Panc1 (cell line): ENCODE measurements around the gene WNT11. TPM values are rescaled to one million over a fixed set of nuclear protein-coding genes. Genes with fewer than 3 reads are reported as not detected.

Experiments
- ATAC-seq: fragments of 200-7000 bp; cut with Tn5 transposase; 2 replicates; pipeline ENCODE4 v1.9.1; 2020; ENCODE audit warnings: mild to moderate bottlenecking, moderate library complexity
- BruUV-seq: library from RNA; stranded (reverse); fragments of 400-500 nt; replicated peaks from 2 replicates; lab custom pipeline; 2021; lab: Mats Ljungman, UMichigan
- CTCF ChIA-PET: fragments of 300-600 bp; sonication (Branson Sonifier 250); formaldehyde crosslinking; loops from one replicate; lab custom pipeline; 2022; ENCODE audit warnings: antibody characterized with exemption; lab: Charles Lee
- POLR2A ChIA-PET: fragments of 300-600 bp; sonication (Branson Sonifier 250); formaldehyde crosslinking; loops from one replicate; lab custom pipeline; 2022; ENCODE audit warnings: antibody characterized with exemption; lab: Charles Lee
- DNase-seq: peaks from one replicate; pipeline ENCODE4 v3.0.0-alpha.2; 2010; ENCODE audit warnings: low read depth, low spot score
- H3K27ac ChIP-seq: 2 replicates; pipeline ENCODE4 v1.5.1; 2011; ENCODE audit warnings: mild to moderate bottlenecking, low read length, inconsistent platforms
- H3K27me3 ChIP-seq: fragments of 200-500 bp; sonication (Bioruptor generic); 2 replicates; pipeline ENCODE4 v1.6.0; 2014; ENCODE audit warnings: low read length, inconsistent platforms; ENCODE audit not compliant: control insufficient read depth, insufficient read depth
- H3K36me3 ChIP-seq: fragments of 200-500 bp; sonication (Bioruptor generic); 2 replicates; pipeline ENCODE4 v1.5.1; 2014; ENCODE audit warnings: inconsistent platforms, mild to moderate bottlenecking, low read length, moderate library complexity; ENCODE audit not compliant: control insufficient read depth, insufficient read depth
- H3K4me1 ChIP-seq: 2 replicates; pipeline ENCODE4 v1.5.1; 2011; ENCODE audit warnings: inconsistent platforms, mild to moderate bottlenecking, low read length, moderate library complexity; ENCODE audit not compliant: control insufficient read depth, insufficient read depth
- H3K4me3 ChIP-seq, 2 experiments: 2 replicates each; pipeline ENCODE4 v1.5.1; 2011 to 2012; ENCODE audit warnings: low read depth in 2 of 2, low read length in 2 of 2, mild to moderate bottlenecking in 2 of 2, inconsistent platforms in 1 of 2, moderate library complexity in 1 of 2
- H3K9me3 ChIP-seq: fragments of 200-500 bp; sonication (Bioruptor generic); 2 replicates; pipeline ENCODE4 v1.5.1; 2014; ENCODE audit warnings: low read depth, mild to moderate bottlenecking, inconsistent platforms, low read length, moderate library complexity; ENCODE audit not compliant: control insufficient read depth, insufficient read depth
- POLR2AphosphoS5 ChIP-seq: IDR thresholded peaks from 2 replicates; pipeline ENCODE4 v1.6.1; 2012; ENCODE audit warnings: mild to moderate bottlenecking, low read depth, low read length, moderate library complexity
- SIN3A ChIP-seq: IDR thresholded peaks from 2 replicates; pipeline ENCODE4 v1.6.1; 2012; ENCODE audit warnings: low read depth, mild to moderate bottlenecking, low read length, moderate library complexity, borderline replicate concordance; ENCODE audit not compliant: insufficient read depth
- TCF7L2 ChIP-seq: IDR thresholded peaks from 2 replicates; pipeline ENCODE4 v1.6.1; 2011; ENCODE audit warnings: mild to moderate bottlenecking, low read depth, low read length, inconsistent platforms
- in situ Hi-C: cut with HindIII; loops from 2 replicates; pipeline ENCODE4 v1.10.0; 2016; ENCODE audit warnings: low sequenced_read_pairs, low pct_unique_long_range_greater_than_20kb
- intact Hi-C: fragments of 100-400 bp; cut with micrococcal nuclease; formaldehyde crosslinking; loops from one replicate; pipeline ENCODE4 v1.10.0; 2022; ENCODE audit not compliant: unreplicated experiment
- total RNA-seq: library from RNA; stranded (reverse); gene quantifications from one replicate; pipeline ENCODE4 v1.2.1, GENCODE V29; 2021; ENCODE audit not compliant: unreplicated experiment
- TF ChIP-seq, protein P1 (sequence below), 2 experiments: IDR thresholded peaks; 2 replicates each; pipeline ENCODE4 v1.6.1; 2011 to 2012; ENCODE audit warnings: low read depth in 2 of 2, control low read depth in 1 of 2, low read length in 1 of 2, mild to moderate bottlenecking in 1 of 2, moderate library complexity in 1 of 2; ENCODE audit not compliant: insufficient read depth in 1 of 2
- TF ChIP-seq, protein P2 (sequence below): fragments of 450-650 bp; IDR thresholded peaks from 2 replicates; pipeline ENCODE4 v1.5.1; 2017; ENCODE audit warnings: mild to moderate bottlenecking

Gene WNT11
- total RNA-seq, 1 experiment from 2014 or later = 1.1 TPM

DNA sequence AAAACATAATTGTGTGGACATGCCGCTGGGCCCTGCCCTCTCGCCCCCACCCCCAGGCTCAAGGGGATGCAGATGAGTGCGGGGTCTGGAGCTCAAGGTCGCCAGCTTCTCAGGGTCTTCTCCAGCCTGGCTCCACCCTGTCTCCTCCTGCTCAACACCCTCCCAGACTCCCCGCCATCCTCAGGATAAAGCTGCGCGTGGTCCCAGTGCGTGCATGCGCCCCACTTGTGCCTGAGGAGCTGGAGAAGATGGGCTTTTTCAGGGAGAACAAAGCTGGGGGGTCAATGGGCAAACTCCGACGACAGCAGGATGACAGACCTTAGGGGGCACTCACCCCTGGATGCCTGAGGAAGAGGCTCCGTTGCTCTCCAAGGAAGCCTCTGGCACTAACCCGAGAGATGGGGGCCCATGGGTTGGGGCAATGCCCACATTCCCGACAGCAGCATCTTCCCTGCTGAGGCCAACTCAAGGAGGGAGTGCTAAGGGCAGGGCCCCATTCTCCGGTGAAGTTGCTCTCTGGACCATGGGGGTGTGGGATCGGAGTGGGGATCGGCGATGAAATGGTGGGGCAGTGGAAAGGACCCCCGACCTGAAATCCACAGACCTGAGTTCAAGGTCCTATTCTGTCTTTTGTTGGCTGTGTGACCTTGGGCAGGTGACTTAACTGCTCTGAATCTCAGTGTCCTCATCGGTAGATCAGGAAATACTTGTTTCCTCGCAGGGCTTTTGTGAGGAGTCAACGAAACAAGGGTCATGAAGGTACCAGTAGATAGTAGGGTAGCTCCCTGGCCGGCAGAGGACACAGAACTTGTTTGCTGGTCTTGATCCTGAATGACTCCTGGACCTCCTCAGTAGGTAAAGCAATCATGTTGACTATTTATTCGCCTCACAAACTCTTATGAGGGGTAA, 47.7 kb downstream of the WNT11 start:
- H3K4me1 ChIP-seq = peaks cover 4% of the 10 kb centered on the region; the same call in 1 of the 2 replicates
- no TSS peak for BruUV-seq
- no peak for ATAC-seq
- ChIA-PET CTCF (no interaction called here), POLR2A (interaction anchor here (0.6 kb wide), 1 partner anchor 34 kb away, joined by 4 read pairs; no protein-coding TSS in a partner anchor)
- no peaks in the 10 kb centered on the region for H3K9me3 ChIP-seq
- no peak overlapping the region for H3K27ac ChIP-seq
- H3K27me3 ChIP-seq = no peaks in the 10 kb centered on the region
- no peak overlapping the region for H3K4me3 ChIP-seq
- no peaks in the 10 kb centered on the region for H3K36me3 ChIP-seq
- intact Hi-C loops = loop anchor here (10.0 kb wide), 1 partner anchor 354 kb away; no protein-coding TSS in a partner anchor
- no peak for TF ChIP-seq SIN3A
- TF ChIP-seq, protein P1, sequence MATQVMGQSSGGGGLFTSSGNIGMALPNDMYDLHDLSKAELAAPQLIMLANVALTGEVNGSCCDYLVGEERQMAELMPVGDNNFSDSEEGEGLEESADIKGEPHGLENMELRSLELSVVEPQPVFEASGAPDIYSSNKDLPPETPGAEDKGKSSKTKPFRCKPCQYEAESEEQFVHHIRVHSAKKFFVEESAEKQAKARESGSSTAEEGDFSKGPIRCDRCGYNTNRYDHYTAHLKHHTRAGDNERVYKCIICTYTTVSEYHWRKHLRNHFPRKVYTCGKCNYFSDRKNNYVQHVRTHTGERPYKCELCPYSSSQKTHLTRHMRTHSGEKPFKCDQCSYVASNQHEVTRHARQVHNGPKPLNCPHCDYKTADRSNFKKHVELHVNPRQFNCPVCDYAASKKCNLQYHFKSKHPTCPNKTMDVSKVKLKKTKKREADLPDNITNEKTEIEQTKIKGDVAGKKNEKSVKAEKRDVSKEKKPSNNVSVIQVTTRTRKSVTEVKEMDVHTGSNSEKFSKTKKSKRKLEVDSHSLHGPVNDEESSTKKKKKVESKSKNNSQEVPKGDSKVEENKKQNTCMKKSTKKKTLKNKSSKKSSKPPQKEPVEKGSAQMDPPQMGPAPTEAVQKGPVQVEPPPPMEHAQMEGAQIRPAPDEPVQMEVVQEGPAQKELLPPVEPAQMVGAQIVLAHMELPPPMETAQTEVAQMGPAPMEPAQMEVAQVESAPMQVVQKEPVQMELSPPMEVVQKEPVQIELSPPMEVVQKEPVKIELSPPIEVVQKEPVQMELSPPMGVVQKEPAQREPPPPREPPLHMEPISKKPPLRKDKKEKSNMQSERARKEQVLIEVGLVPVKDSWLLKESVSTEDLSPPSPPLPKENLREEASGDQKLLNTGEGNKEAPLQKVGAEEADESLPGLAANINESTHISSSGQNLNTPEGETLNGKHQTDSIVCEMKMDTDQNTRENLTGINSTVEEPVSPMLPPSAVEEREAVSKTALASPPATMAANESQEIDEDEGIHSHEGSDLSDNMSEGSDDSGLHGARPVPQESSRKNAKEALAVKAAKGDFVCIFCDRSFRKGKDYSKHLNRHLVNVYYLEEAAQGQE (IDR thresholded peaks at IDR 0.05; ENCODE audit: insufficient read depth in 1 of 2, low read depth in 2 of 2, low read length in 1 of 2) = no peak
- TF ChIP-seq POLR2AphosphoS5 = no peak
- no peak for TF ChIP-seq TCF7L2
- TF ChIP-seq, protein P2, sequence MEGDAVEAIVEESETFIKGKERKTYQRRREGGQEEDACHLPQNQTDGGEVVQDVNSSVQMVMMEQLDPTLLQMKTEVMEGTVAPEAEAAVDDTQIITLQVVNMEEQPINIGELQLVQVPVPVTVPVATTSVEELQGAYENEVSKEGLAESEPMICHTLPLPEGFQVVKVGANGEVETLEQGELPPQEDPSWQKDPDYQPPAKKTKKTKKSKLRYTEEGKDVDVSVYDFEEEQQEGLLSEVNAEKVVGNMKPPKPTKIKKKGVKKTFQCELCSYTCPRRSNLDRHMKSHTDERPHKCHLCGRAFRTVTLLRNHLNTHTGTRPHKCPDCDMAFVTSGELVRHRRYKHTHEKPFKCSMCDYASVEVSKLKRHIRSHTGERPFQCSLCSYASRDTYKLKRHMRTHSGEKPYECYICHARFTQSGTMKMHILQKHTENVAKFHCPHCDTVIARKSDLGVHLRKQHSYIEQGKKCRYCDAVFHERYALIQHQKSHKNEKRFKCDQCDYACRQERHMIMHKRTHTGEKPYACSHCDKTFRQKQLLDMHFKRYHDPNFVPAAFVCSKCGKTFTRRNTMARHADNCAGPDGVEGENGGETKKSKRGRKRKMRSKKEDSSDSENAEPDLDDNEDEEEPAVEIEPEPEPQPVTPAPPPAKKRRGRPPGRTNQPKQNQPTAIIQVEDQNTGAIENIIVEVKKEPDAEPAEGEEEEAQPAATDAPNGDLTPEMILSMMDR = no peak
- no peak for DNase-seq
- in situ Hi-C loops = no loop called here

- intact Hi-C loops = loop anchor here (10.0 kb wide), 1 partner anchor 353 kb away; no protein-coding TSS in a partner anchor
- no peak overlapping the region for H3K4me3 ChIP-seq
- no peaks in the 10 kb centered on the region for H3K9me3 ChIP-seq
- no peaks in the 10 kb centered on the region for H3K27me3 ChIP-seq
- no peaks in the 10 kb centered on the region for H3K36me3 ChIP-seq
- in situ Hi-C loops = no loop called here
- no peak overlapping the region for H3K27ac ChIP-seq
- peaks cover 4% of the 10 kb centered on the region; the same call in 1 of the 2 replicates for H3K4me1 ChIP-seq
- DNase-seq (no peak), ATAC-seq (no peak)
- TF ChIP-seq SIN3A = no peak
- no TSS peak for BruUV-seq
- POLR2A ChIA-PET = interaction anchor here (0.6 kb wide), 1 partner anchor 33 kb away, joined by 4 read pairs; no protein-coding TSS in a partner anchor
- CTCF ChIA-PET = no interaction called here
Observed at GRCh38 chr11:76157891-76158290, 48.4 kb downstream of the WNT11 start.
